OCI-M2 (cell line): Measurements from ENCODE around the gene RGS10.

ENCODE experiments used
- DNase-seq: peaks from one replicate; lab custom pipeline; 2025; ENCODE audit not compliant: unreplicated experiment; lab: John Stamatoyannopoulos, UW

The RGS10 gene

DNA sequence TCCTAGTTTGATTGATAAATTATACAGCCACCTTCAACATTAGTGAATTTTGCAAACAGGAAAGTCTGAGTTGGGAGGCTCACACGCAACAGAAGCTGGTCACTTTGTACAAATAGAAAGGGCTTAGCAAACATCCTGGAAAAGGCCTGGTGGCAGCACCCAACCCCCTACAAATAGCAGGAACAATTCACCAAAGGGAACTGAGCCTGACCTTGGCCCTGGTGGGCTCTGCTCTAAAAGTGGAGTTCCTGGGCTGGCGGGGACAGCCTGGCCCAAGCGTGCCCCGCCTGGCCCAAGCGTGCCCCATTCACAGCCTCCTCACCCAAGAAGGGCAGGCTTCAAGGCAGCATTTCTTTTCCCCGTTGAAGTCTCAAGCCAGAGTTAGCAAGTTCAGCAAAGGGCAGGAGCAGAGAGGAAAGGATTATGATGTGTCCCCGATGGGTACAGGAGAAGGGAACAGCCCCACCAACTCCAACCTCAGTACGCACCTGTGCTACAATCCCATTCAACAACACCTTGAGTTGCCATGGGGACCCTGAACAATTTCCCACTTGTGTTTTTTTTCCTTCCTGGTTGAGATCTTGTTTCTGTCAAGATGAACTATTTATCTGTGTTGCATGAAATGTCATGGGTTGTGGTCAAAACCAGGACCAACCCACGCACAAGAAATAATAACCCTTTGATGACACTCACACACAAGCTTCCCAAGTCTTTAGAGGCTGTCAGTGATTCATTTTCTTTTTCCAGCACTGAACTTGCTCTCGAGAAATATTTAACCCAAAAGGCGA is 43.4 kb downstream of the RGS10 start:
- no peak for DNase-seq

DNA sequence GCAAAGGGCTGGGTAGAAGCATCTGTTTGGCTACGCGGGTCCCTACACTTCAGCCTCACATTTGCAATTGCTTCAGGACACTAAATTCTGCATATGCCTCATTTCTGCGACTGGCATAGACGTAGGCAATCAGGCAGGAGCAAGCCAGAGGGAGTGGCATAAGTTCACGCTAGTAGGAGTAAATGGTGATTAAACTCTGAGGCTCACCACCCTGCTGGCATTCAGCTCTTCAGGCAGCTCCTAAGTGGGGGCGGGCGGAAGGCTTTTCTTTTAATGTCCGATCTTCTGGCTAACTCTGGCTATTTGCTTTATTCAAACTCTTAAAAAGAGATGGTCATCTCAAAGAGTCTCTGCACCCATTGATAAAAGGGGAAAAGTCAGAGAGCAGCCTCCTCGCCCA is 45.3 kb downstream of the RGS10 start:
- no peak for DNase-seq

DNA sequence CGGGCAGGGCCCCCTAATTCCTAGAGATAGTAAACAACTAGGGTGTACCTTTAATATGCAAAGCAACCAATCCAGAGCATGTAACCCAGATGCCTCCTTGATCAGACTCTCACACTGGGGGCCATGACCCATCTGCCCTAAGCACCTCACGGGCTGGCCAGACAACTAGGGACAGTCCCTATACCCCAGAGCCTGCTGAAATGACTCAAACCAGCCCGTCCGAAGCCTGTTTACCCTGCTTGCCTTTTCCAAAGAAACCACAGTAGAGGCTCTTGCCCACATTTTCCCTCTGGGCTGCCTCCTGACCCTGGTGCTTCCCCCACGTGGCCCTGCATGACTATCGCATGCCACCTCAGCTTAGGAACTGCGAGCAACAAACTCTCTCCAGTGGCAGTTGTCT is 46.2 kb downstream of the RGS10 start:
- no peak for DNase-seq

DNA sequence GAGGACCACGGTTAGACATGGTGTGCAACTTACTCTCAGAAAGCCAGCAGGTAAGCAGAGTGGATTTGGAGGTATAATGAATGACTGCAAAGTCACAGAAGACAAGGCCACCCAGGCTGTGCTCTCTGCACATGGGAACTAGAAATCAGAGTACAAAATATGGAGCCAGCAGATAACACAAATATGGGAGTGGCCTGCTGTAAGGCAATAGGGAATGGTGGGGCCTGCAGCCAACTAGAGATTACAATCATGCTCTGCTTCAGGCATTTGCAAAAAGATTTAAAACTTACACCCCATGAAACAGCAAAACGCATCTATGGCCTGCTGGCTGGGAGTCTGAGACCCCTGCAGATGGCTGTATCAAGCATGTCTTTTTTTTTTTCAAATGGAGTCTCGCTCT is 47.0 kb downstream of the RGS10 start:
- DNase-seq = no peak

DNA sequence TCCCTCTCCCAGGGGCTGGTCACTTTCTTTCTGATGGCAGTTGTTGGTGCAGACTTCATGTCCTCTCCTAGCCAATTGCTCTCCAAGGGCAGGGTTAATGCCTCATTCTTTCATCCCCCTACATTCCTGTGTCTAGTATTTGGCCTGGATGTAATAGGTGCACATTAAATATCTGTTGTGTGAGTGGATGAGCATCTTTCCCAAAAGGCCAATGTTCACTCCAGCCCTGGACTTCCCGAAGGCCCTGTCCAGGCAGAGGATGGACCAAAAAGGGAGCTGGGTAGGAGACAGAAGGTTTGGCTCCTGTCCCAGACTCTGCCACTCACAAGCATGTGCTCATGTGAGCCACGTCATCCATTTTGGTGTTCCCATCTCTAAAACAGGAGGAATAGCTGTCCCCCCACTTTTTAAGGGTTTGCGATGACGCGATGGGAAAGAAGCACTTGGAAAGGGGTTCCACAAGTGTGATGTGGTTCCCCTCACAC is 47.5 kb downstream of the RGS10 start:
- no peak for DNase-seq

DNA sequence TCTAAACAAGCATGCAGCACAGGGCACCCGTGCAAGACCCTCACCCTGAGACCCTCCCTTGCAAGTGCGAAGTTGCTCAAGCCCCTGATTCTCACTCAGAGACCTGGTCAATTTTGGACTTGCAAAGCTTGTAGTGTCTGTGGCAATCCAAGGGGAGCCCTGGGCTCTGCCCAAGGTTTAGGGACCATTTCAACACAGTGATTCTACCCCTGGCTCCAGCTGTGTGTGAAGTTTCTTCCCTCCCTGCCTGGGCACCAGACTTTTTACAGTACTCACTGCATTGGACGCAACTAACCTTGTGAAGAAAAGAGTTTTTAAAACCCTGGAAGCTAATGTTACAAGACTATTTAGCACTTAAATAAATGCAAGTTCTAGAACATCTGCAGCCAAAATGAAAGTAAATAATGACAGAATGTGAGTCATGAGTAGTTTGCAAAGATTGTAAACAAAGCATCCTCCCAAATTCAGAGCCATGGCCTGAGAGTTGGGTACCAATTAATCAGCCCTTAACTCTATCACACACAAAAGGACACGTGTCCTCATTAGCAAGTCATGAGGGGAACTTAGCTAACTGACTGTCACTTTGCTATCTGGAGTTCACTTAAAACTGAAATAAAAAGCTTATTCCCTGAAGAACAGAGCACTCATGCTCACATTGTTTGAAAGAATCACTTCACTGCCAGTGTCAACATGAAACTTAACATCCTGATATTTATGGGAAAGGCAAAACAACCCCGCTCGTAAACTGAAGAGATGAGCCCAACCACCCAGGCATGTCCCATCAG is 48.1 kb downstream of the RGS10 start:
- no peak for DNase-seq

DNA sequence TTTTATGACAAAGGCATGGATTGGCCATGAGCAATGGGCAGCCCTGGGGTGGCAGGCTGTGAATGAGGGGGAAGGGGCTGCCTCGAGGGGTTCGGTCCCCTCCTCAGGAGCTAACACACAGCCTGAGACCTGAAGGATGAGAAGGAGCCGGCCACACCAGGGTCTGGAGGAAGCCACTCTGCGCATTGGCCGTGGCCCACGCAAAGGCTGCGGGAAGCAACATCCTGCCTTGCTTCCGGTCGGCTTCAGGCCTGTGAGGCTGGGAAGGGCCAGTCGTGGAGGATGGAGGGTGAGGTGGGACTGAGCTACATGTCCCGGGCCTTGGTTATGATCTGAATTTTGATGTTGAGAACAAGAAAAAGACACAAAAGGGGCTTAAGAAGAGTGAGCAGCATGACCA is 49.4 kb downstream of the RGS10 start:
- DNase-seq = no peak

DNA sequence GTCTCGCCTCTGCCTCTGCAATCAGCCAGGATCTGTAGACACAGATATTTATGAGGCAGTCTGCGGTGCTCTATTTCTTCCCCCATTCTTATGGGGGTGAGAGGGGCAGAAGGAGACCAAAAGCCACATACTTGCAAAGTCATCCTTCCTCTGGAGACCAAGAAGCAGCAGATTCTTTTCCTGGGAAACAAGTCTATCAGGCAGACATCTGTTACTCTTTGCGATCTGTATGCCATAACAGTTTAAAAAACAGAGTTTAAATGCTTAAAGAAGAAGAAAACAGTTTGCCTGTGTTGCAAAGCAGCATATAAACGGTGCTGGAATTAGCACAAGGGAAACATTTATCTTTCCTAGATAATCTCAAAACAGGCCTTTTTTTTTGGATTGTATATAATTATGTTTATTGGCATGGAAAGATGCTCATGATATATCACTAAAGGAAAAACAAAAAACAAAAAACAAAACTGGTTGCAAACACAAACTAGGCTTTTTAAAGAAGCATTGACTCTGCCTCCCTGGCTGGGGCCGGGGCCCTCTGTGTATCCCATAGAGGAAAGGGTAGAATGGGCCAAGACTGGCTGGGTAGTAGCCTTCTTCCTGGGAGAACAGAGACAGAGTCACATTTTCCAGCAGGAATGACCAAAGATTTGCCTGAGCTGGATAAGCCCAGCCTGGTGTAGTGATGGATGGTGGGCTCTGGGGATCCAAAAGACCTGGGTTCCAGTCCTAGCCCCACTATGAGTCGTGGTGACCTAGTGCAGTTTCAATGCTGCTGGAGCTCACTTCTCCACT is 50.4 kb downstream of the RGS10 start:
- no peak for DNase-seq

DNA sequence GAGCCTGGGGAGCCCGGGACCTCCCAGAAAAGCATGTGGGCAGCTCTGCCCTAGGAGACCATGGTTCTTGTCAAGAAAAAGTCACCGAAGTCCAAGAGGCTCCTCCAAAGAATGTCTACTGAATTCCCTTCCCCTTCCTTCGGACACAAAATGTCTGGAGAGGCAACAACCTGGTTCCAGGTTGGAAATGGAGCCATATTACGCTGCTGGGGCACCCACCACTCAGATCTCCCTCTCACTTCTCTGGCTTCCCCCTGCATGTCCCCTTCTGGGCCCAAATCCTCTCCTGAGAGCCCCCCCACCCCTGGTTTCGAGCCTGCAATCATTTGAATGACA is 52.6 kb downstream of the RGS10 start:
- DNase-seq = no peak

DNA sequence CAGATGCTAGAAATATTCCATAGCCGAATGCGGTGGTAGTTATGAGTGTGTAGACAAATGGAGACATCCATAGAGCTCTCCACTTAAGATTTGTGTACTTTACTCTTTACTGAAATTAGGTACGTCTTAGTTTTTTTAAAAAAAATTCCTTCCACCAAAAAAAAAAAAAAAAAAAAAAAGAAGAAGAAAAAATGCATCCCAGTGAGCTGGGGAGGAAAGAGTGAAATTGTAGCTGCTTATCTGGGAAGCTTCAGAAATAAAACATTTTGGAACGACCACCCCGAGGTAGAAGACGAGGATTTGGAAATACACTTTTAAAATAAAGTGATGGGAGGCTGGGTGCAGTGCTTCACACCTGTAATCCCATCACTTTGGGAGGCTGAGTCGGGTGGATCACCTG is 53.8 kb downstream of the RGS10 start:
- DNase-seq = no peak

DNA sequence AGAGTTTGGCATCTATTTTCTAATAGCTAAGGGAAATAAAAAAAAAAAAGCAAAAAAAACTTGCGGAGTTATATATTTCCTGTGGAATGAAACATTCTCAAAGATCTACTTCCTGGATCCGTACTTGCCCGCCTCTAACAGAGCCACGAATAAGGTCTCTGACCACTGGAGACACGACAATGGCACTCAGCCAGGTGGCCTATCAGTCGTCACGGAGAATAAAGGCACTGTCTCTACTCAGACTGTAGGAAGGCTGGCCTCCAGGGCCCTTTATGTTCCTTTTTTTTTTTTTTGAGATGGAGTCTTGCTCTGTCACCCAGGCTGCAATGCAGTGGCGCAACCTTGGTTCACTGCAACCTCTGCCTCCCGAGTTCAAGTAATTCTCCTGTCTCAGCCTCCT is 58.7 kb downstream of the RGS10 start:
- DNase-seq = no peak

DNA sequence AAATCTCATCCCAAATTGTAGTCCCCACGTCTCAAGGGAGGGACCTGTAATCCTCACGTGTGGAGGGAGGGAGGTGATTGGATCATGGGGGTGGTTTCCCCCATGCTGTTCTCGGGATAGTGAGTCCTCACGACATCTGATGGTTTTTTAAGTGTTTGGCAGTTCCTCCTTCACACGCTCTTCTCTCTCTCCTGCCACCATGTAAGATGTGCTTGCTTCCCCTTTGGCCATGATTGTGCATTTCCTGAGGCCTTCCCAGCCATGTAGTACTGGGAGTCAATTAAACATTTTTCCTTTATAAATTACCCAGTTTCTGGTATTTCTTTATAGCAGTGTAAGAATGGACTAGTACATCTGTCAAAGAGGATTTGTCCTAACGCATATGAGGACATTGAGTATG is 59.5 kb downstream of the RGS10 start:
- no peak for DNase-seq

DNA sequence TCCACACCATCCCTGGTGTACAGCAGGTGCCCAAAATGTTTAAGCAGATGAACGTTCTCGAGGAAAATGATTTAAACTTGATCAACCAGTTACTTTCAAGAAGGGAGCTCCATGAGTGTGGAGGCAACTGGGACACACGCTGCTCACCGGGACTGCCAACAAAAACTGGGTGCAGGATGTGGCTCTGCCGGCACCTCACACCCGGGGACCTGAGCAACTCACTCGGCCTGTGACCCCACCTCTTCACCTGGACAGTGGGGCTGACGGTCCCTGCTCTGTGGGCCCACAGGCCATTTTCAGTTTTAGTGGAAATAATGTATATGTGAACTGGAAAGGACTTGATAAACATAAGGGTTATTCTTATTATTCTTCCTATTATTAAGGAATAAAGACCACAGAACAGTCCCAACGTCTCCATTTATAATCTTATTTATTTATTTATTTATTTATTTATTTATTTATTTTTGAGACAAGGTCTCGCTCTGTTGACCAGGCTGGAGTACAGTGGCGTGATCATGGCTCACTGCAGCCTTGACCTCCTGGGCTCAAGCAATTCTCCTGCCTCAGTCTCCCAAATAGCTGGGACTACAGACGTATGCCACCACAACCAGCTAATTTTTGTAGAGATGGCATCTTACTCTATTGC is 60.6 kb downstream of the RGS10 start:
- DNase-seq = no peak

DNA sequence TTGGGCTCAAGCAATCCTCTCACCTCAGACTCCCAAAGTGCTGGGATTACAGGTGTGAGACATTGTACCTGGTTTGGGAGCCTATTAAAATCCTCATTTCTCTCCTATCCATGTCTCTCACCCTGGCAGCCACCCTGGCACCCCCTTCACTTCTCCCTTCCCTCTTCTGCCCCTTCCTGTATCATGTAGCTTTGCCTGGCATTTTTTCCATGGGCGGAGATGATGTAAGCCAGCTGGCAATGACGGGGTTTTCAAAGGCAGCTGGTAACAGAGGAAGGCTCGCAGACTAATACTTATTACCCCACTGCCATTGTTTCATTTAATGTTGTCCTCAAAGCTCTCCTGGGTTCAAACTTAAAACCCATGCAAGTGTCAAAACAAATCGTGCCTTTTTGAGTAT is 61.9 kb downstream of the RGS10 start:
- no peak for DNase-seq

DNA sequence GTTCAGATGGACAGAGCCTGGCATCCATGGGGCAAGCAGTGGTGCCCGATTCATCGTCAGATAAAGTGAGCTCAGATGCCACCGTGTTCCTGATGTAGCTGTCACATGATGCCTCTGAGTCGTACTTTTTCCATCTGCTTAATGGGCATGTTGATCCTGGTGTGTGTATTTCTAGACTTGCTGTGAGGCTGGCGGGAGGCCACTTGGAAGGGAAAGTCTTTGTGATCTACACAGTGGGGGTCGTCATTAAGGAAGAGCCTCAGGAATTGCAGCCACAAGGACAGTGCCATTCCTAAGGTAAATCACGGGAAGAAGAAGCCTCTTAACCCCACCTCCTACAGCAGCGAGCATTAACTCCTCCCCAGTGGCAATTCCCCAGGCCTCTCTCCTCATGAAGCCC is 63.0 kb downstream of the RGS10 start:
- DNase-seq = no peak

DNA sequence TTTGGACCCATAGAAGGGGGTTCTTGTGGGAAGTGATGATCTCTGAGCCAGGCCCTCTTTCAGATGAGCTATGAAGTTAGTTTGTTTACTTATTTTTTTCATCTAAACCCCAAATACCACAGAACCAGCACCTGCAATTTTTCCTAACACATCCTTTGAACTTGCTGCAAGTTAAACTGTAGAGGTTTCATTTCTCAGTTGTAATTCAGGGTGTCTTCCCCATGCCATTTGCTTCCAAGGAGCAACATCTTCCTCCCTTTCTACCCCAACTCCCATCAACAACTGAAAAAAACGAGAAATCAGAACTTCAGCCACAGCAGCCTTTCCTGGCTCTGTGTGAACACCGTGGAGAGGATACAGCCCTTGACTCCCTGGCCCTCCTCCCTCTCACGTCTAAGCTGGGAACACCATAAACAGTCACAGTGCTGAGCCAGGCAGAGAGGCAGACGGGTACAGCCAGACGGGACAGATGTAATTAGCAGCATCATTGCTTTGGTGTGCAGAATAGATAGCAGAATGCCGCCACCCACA is 63.6 kb downstream of the RGS10 start:
- DNase-seq = no peak

DNA sequence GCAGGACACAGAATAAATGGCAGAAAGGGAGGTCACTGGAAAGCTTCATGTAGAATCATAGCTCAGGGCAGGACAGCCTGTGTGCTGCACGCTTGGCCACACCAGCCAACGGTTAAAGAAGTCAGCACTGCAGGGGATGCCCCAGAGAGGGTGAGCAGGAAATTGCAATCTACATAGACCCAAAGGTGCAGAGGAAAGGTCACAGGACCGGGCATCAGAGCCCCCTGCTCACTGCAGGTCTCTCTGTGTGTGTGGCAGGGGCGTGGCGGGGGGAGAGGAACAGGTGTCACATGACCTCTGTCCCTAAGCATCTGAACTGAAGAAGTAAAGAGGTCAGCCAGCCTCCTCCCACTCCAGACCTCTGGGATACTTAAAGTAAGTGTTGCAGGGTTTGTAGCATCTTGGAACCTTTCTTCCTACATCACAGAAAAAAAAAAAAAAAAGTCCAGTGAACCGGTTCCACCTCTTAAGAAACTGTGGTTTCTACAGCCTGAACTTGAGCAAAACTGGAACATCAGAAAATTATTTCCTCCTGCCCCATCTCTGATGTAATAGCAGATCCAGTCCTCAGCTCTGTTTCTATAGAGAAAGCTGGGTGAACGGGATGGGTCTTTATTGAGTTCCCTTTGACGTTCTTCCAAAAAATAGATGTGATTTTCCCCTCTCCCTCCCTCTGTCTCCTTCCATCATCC is 64.3 kb downstream of the RGS10 start:
- no peak for DNase-seq

DNA sequence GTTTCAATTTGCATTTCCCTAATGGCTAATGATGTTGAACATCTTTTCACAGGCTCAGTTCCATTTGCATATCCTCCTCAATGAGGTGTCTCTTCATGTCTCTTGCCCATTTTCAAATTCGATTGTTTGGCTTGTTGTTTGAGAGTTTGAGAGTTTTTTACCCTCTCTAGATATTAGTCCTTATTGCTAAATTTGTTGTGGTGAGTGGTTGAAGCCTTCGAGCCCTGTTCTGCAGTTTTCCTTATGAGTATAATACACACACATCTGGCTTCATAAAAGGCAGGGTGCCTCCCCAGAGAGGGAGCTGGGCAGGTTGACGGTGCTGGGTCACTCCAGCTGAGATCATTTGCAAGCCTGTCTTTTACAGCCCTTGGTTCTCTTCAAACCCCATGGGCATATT is 65.1 kb downstream of the RGS10 start:
- DNase-seq = no peak

DNA sequence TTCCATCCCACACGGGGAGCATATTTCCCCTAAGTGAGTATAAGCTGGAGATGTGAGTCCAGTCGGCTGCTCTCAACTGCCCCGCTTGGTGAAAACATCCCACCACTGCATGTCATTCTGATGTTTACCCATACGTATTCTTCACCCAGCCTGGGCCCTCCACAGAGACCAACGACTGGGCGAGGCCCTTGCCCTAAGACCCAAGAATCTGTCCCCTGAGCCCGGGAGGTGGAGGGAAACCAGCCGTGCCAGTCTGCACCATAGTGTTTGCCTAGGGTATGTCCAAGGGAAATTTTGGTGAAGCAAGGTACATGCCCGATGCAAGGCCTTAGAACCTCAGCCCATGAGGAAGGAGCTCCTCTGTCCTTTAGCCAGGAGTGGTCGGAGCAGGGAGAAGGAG is 67.9 kb downstream of the RGS10 start:
- DNase-seq = no peak

DNA sequence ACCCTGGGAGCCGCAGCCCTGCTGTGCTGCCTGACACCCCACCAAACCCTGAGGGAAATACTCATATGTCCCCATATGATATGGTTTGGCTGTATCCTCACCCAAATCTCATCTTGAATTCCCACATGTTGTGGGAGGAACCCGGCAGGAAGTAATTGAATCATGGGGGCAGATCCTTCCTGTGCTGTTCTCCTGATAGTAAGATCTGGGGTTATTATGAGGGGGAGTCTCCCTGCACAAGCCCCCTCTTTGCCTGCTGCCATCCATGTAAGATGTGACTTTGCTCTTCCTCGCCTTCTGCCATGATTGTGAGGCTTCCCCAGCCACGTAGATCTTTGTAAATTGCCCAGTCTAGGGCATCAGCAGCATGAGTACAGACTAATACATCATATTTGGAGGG is 68.7 kb downstream of the RGS10 start:
- no peak for DNase-seq
